AG04449 (cell line): ENCODE results near the gene FAM210A.

ENCODE experiments used
- CTCF ChIA-PET: fragments of 350-600 bp; formaldehyde crosslinking; extraction: SDS; loops from one replicate; lab custom pipeline; 2021; ENCODE audit warnings: antibody characterized with exemption; lab: Yijun Ruan, JAX
- POLR2A ChIA-PET: fragments of 400-600, 350-600 bp; formaldehyde crosslinking; extraction: SDS; loops from one replicate; lab custom pipeline; 2020; ENCODE audit warnings: antibody characterized with exemption, inconsistent platforms; lab: Yijun Ruan, JAX
- DNase-seq: peaks from one replicate; pipeline ENCODE4 v3.0.0-alpha.2; 2010; ENCODE audit warnings: low read depth, low spot score
- H3K4me3 ChIP-seq: 2 replicates; pipeline ENCODE4 v1.5.1; 2011; ENCODE audit warnings: low read depth, mild to moderate bottlenecking, control low read depth, low read length
- TF ChIP-seq, protein P1 (sequence below): IDR thresholded peaks from one replicate; pipeline ENCODE4 v1.5.1; 2011; ENCODE audit warnings: mild to moderate bottlenecking, moderate library complexity, low read length, control low read depth, inconsistent platforms; ENCODE audit not compliant: insufficient read depth; ENCODE audit errors: missing control alignments

Gene FAM210A

DNA sequence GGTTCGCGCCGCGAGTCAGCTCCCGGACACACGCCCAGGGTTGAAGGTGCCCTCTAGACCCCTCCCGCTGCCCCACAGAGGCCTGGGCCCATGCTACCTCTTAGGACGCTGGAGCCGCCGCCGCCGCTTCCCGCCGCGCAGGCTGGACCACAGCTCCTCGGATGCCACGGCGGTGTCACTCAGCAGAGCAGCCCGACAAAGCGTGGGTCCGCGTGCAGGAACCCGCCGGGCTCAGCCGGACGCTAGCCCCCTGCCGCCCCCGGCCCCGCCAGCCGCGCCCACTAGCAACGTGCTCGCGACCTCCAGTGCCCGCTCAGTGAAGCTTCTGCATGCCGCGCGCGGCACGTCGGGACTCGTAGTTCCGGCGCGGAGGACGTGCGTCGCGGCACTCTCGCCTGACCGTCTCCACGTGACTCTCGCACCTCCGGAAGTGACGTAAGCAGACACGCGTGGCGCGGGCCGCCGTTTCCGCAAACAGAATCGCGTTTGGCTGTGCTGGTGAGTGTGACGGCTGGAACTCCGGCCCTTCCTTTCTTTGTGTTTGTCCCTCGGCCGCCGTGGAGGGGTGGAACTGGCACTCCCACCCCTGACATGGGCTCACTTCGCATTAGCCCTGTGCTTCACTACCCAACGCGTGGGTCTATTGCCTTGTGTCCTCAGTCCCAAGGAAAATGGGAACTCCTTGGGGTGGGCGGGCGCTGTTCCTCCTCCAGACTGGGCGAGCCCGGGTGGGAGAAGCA, at the start of gene FAM210A, which contains the start of gene RNMT:
Gene FAM210A (minus strand): TSS at position 327 of the 740 bp plus-strand sequence. CDS start 44,481 bp downstream, outside the sequence.
Gene RNMT (plus strand): TSS at position 442 of the 740 bp plus-strand sequence. CDS start 4,845 bp downstream, outside the sequence.
- ChIA-PET POLR2A (interaction anchor here (0.5 to 1.9 kb wide), 2 partner anchors 9 to 843 kb away, joined by 3 to 5 read pairs; no protein-coding TSS in a partner anchor), CTCF (interaction anchor here (0.7 to 1.6 kb wide), 3 partner anchors 10 to 510 kb away, joined by 3 read pairs; no protein-coding TSS in a partner anchor)
- peak; percentile 74 for DNase-seq
- peak within 1 kb of the TSS; percentile 99 for H3K4me3 ChIP-seq
- TF ChIP-seq, protein P1, sequence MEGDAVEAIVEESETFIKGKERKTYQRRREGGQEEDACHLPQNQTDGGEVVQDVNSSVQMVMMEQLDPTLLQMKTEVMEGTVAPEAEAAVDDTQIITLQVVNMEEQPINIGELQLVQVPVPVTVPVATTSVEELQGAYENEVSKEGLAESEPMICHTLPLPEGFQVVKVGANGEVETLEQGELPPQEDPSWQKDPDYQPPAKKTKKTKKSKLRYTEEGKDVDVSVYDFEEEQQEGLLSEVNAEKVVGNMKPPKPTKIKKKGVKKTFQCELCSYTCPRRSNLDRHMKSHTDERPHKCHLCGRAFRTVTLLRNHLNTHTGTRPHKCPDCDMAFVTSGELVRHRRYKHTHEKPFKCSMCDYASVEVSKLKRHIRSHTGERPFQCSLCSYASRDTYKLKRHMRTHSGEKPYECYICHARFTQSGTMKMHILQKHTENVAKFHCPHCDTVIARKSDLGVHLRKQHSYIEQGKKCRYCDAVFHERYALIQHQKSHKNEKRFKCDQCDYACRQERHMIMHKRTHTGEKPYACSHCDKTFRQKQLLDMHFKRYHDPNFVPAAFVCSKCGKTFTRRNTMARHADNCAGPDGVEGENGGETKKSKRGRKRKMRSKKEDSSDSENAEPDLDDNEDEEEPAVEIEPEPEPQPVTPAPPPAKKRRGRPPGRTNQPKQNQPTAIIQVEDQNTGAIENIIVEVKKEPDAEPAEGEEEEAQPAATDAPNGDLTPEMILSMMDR = peak; percentile 18

- POLR2A ChIA-PET = no interaction called here
- TF ChIP-seq, protein P1 = no peak
- CTCF ChIA-PET = no interaction called here
- no peak for DNase-seq
- no peak overlapping the region for H3K4me3 ChIP-seq
Measured at GRCh38 chr18:13775058-13775457, 48.7 kb upstream of the FAM210A start.

DNA sequence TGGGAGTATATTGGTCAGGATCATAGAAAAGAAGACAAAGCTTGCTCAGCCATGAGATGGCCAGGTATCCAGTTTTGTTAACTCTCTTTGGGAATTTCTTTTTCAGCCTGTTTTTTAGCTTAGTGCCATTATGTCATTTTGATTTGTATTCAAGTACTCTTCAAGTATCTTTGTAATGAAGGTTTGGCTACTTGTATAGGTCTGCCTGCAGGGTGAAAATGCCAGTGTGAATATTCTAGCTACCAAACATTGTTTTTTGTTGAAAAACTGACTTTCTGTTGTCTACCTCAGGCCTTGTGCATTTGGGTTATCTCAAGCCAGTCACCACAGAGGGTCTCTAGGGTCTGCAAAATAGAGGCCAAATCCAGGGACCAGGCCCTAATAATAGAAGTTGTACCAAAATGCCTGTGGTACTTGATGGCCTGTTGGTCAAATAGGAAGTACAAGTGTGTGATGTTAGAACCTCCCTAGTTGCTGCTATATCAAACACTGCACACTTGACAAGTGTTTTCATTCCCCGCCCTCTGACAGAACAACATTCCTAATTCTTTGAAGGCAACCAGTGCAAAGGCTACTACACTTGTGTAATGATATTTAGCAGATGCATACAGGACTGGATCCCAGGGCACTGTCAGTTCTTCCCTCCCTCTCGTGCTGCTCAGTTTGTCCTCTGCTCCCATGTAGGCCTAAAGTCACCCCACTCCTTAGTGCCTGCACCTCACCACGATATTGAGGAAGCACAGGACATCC, 36.5 kb upstream of the FAM210A start:
- TF ChIP-seq, protein P1 = no peak
- POLR2A ChIA-PET = no interaction called here
- CTCF ChIA-PET = no interaction called here
- H3K4me3 ChIP-seq = no peak overlapping the region
- DNase-seq = no peak

DNA sequence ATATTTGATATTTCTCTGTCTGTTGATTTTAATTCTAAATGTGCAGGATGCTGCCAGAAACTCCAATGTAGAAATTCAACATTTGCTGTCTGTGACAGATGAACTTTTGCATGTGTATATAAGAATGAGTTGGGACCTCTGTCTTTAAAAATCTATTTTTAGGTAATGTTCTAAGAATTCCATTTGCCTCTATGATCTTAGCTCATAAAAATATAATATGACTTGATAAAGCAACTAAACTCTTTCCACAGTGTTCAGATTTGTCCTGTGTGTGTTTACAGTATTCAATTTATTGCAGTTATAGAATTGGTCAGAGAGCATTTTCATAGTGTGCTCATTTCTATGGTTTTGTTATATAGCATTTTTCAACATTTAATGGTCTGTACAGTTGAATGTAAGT, 33.7 kb upstream of the FAM210A start:
- TF ChIP-seq, protein P1 = no peak
- POLR2A ChIA-PET = no interaction called here
- H3K4me3 ChIP-seq = no peak overlapping the region
- CTCF ChIA-PET = no interaction called here
- no peak for DNase-seq

DNA sequence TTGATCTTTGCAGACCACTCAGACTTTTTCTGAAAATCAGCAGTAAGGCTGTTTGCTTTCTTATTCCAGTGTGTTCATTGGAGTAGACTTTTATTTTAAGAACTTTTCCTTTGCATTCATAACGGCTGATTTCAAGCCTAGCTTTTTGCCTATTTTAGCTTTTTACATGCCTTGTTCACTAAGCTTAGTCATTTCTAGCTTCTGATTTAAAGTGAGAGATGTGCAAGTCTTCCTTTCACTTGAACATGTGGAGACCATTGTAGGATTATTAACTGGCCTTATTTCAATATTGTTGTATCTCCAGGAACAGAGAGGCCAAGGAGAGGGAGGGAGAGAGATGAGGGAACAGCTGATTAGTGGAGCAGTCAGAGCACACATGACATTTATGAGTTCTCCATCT, 32.3 kb upstream of the FAM210A start:
- DNase-seq = no peak
- POLR2A ChIA-PET = no interaction called here
- CTCF ChIA-PET = no interaction called here
- TF ChIP-seq, protein P1 = no peak
- no peak overlapping the region for H3K4me3 ChIP-seq

DNA sequence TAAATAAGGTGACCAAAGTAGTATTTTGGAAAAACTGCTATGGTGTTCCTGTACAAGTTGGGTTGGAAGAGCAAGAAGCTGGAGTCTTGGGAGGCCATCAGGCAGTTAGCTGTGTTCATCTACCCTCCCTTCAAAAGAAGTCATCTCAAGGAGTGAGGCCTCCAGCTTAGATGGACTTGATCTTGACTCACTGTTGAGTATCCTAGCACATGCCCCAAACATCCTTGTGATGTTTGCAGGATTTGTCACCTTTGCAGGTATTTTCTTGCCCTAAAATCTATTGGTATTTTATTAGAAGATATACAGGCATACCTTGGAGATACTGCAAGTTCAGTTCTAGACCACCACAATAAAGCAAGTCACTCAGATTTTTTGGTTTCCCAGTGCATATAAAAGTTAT, 30.3 kb upstream of the FAM210A start:
- ChIA-PET CTCF (interaction anchor here (1.2 kb wide), 1 partner anchor 19 kb away, joined by 3 read pairs; no protein-coding TSS in a partner anchor), POLR2A (no interaction called here)
- H3K4me3 ChIP-seq = no peak overlapping the region
- TF ChIP-seq, protein P1 = no peak
- DNase-seq = no peak
